CD4-positive, alpha-beta T cell (primary cell): ENCODE data around the gene TOR1B. TPM values are rescaled to one million over a fixed set of nuclear protein-coding genes. Genes with fewer than 3 reads are reported as not detected.

Experiments
- ATAC-seq: fragments of 200-7000 bp; cut with Tn5 transposase; one replicate; pipeline ENCODE4 v1.10.0; 2022; ENCODE audit warnings: mild to moderate bottlenecking; ENCODE audit not compliant: poor library complexity
- CTCF ChIA-PET: fragments of 350-600 bp; sonication (Branson Sonifier 250); formaldehyde crosslinking; loops from one replicate; lab custom pipeline; 2021; ENCODE audit warnings: antibody characterized with exemption, inconsistent platforms; lab: Charles Lee
- POLR2A ChIA-PET: fragments of 350-600 bp; sonication (Branson Sonifier 250); formaldehyde crosslinking; loops from one replicate; lab custom pipeline; 2021; ENCODE audit warnings: antibody characterized with exemption, inconsistent platforms; lab: Charles Lee
- DNase-seq, 14 experiments: peaks; one replicate each; pipeline ENCODE4 v3.0.0-alpha.2; 2013 to 2020; ENCODE audit warnings: mixed read lengths in 2 of 14
- H3K27ac ChIP-seq, 2 donors: one replicate each; pipeline versions ENCODE4 v1.5.1 to v1.7.0; 2013; ENCODE audit warnings: low read length in 2 of 2, low read depth in 1 of 2, mild to moderate bottlenecking in 1 of 2
- H3K27me3 ChIP-seq, 2 experiments: 1 replicate in 1 of 2; 2 replicates in 1 of 2; pipeline versions ENCODE4 v1.6.1 to v1.7.0; 2013; ENCODE audit warnings: low read length in 2 of 2, control low read depth in 1 of 2, mild to moderate bottlenecking in 1 of 2, moderate library complexity in 1 of 2; ENCODE audit not compliant: insufficient read depth in 2 of 2, control insufficient read depth in 1 of 2
- H3K36me3 ChIP-seq: one replicate; pipeline ENCODE4 v1.6.1; 2013; ENCODE audit warnings: low read length, control low read depth; ENCODE audit not compliant: insufficient read depth
- H3K4me1 ChIP-seq: one replicate; pipeline ENCODE4 v1.6.1; 2013; ENCODE audit warnings: low read length, control low read depth; ENCODE audit not compliant: insufficient read depth
- H3K4me3 ChIP-seq: one replicate; pipeline ENCODE4 v1.5.1; 2013; ENCODE audit warnings: mild to moderate bottlenecking, low read length, moderate library complexity
- H3K9me3 ChIP-seq, 2 experiments: 1 replicate in 1 of 2; 2 replicates in 1 of 2; pipeline versions ENCODE4 v1.6.1 to v1.7.0; 2013; ENCODE audit warnings: low read length in 2 of 2, mild to moderate bottlenecking in 2 of 2, control low read depth in 1 of 2, moderate library complexity in 1 of 2; ENCODE audit not compliant: control insufficient read depth in 1 of 2, insufficient read depth in 1 of 2
- H3K27ac Mint-ChIP-seq: one replicate; pipeline ENCODE4 v1.8.0; 2020; ENCODE audit warnings: mixed read lengths
- H3K27me3 Mint-ChIP-seq: one replicate; pipeline ENCODE4 v1.8.0; 2021; ENCODE audit warnings: mixed read lengths
- H3K36me3 Mint-ChIP-seq: one replicate; pipeline ENCODE4 v1.8.0; 2021; ENCODE audit warnings: low read depth, mixed read lengths
- H3K4me1 Mint-ChIP-seq: one replicate; pipeline ENCODE4 v1.8.0; 2021; ENCODE audit warnings: low read depth, mixed read lengths
- H3K4me3 Mint-ChIP-seq: one replicate; pipeline ENCODE4 v1.8.0; 2020; ENCODE audit warnings: mild to moderate bottlenecking, mixed read lengths
- H3K9me3 Mint-ChIP-seq: one replicate; pipeline ENCODE4 v1.8.0; 2020; ENCODE audit warnings: mixed read lengths
- CTCF ChIP-seq: fragments of 200-600 bp; IDR thresholded peaks from one replicate; pipeline ENCODE4 v1.8.0; 2022; ENCODE audit warnings: antibody characterized with exemption, mild to moderate bottlenecking
- intact Hi-C, 2 experiments: fragments of 100-400 bp; cut with DNase I in 1 of 2; cut with micrococcal nuclease in 1 of 2; formaldehyde crosslinking; loops; one replicate each; pipeline versions ENCODE4 v1.15.1 to v1.9.0; 2023 to 2025; cut with DNase I, micrococcal nuclease
- total RNA-seq, 174 experiments: library from RNA in 2 of 174; stranded (reverse) in 2 of 174; gene quantifications; one replicate each; pipeline ENCODE4 v1.2.3 and lab custom pipeline; 2021 to 2026

TOR1B gene
- total RNA-seq, 2 experiments from 2014 or later: 13.4 to 15.1 TPM

- no peaks in the 10 kb centered on the region for H3K27me3 Mint-ChIP-seq
Measured at GRCh38 chr9:129822898-129823541, 20.0 kb downstream of the TOR1B start.

GRCh38 chr9:129823542-129823934, 20.6 kb downstream of the TOR1B start:
- peak; percentile 4 for ATAC-seq
- Histone ChIP-seq H3K4me3 (peak overlapping the region; percentile 64), H3K4me1 (peaks cover 14% of the 10 kb centered on the region), H3K9me3 (no peaks in the 10 kb centered on the region), H3K36me3 (peaks cover 51% of the 10 kb centered on the region), H3K27me3 (no peaks in the 10 kb centered on the region), H3K27ac (peak overlapping the region in 1 of 2 donors; percentile 46)
- peaks cover 54% of the 10 kb centered on the region for H3K36me3 Mint-ChIP-seq
- ChIA-PET CTCF (no interaction called here), POLR2A (interaction anchor here (1.0 to 3.5 kb wide), 5 partner anchors 11 to 216 kb away, joined by 3 to 27 read pairs (median 5); partner anchors contain the start of genes C9orf78 and USP20)
- intact Hi-C loops: loop anchor here in 1 of 2 experiments (5.0 kb wide), 1 partner anchor 44 kb away; no protein-coding TSS in a partner anchor
- peak overlapping the region; percentile 94 for H3K4me3 Mint-ChIP-seq
- H3K9me3 Mint-ChIP-seq: no peaks in the 10 kb centered on the region
- H3K4me1 Mint-ChIP-seq: peaks cover 18% of the 10 kb centered on the region
- H3K27me3 Mint-ChIP-seq: no peaks in the 10 kb centered on the region
- H3K27ac Mint-ChIP-seq: peak overlapping the region; percentile 81
- DNase-seq: peak in 1 of 14 experiments; percentile 40
- no peak for TF ChIP-seq CTCF

More at GRCh38 chr9:129822898-129823541, 20.0 kb downstream of the TOR1B start:
- POLR2A ChIA-PET: interaction anchor here (1.3 to 3.5 kb wide), 4 partner anchors 11 to 216 kb away, joined by 3 to 27 read pairs (median 6); partner anchors contain the start of genes C9orf78 and USP20
- intact Hi-C loops: loop anchor here in 1 of 2 experiments (5.0 kb wide), 1 partner anchor 44 kb away; no protein-coding TSS in a partner anchor
- no peaks in the 10 kb centered on the region for H3K9me3 ChIP-seq
- H3K4me3 ChIP-seq: peak overlapping the region; percentile 64
- CTCF ChIA-PET: no interaction called here
- peaks cover 51% of the 10 kb centered on the region for H3K36me3 ChIP-seq
- DNase-seq (peak in 4 of 14 experiments; percentile 6 to 61 (median 26)), ATAC-seq (no peak)
- no peak for TF ChIP-seq CTCF
- Mint-ChIP-seq H3K27ac (no peak overlapping the region), H3K36me3 (peaks cover 54% of the 10 kb centered on the region), H3K4me3 (peak overlapping the region; percentile 82), H3K4me1 (peaks cover 18% of the 10 kb centered on the region), H3K9me3 (no peaks in the 10 kb centered on the region)
- no peak overlapping the region for H3K27ac ChIP-seq
- H3K27me3 ChIP-seq: no peaks in the 10 kb centered on the region
- H3K4me1 ChIP-seq: peaks cover 14% of the 10 kb centered on the region

GRCh38 chr9:129823935-129824601, 21.1 kb downstream of the TOR1B start, which contains the start of gene TOR1A:
TSS of gene TOR1A (minus strand) at chr9:129824136. CDS start at chr9:129824085, 51 bp downstream.
- TF ChIP-seq CTCF: no peak

More at GRCh38 chr9:129823935-129824601, 21.1 kb downstream of the TOR1B start, which contains the start of gene TOR1A:
- H3K36me3 Mint-ChIP-seq: peaks cover 54% of the 10 kb centered on the region
- peaks cover 12% of the 10 kb centered on the region for H3K4me1 Mint-ChIP-seq
- Histone ChIP-seq H3K9me3 (no peaks in the 10 kb centered on the region), H3K27ac (peak within 1 kb of the TSS in 1 of 2 donors; percentile 46), H3K27me3 (no peaks in the 10 kb centered on the region), H3K4me1 (peaks cover 14% of the 10 kb centered on the region), H3K4me3 (peak within 1 kb of the TSS; percentile 64), H3K36me3 (peaks cover 51% of the 10 kb centered on the region)
- peak; percentile 95 for ATAC-seq
- DNase-seq: peak; percentile 85 to 95 (median 90)
- no peaks in the 10 kb centered on the region for H3K27me3 Mint-ChIP-seq
- peak within 1 kb of the TSS; percentile 81 for H3K27ac Mint-ChIP-seq
- intact Hi-C loops: loop anchor here (1.0 to 5.0 kb wide), 3 partner anchors 11 to 43 kb away; partner anchors contain the start of genes C9orf78 (in 1 of the 2), TOR1B (in 1 of the 2) and USP20 (in 1 of the 2)
- peak within 1 kb of the TSS; percentile 94 for H3K4me3 Mint-ChIP-seq
- ChIA-PET CTCF (no interaction called here), POLR2A (interaction anchor here (0.7 to 3.5 kb wide), 8 partner anchors 11 to 215 kb away, joined by 3 to 27 read pairs (median 4); partner anchors contain the start of genes C9orf78 and USP20)
- H3K9me3 Mint-ChIP-seq: no peaks in the 10 kb centered on the region
